Stimulated activated CD8-positive, alpha-beta memory T cell treated with anti-CD3 and anti-CD28 coated beads, Interleukin-7, amount 100 ng/mL, for 48 hours (primary cell): Measurements from ENCODE around the gene LUC7L3.
"Not testable (repeated sequence)": the region's sequence is repeated elsewhere in the genome, so short reads cannot be mapped to it uniquely, and the experiment has no call there.

Experiments used
- DNase-seq, 2 donors: peaks; one replicate each; pipeline ENCODE4 v3.0.0-alpha.2; 2020; ENCODE audit warnings: low read depth in 1 of 2; ENCODE audit errors: extremely low read depth in 1 of 2

LUC7L3 gene, protein sequence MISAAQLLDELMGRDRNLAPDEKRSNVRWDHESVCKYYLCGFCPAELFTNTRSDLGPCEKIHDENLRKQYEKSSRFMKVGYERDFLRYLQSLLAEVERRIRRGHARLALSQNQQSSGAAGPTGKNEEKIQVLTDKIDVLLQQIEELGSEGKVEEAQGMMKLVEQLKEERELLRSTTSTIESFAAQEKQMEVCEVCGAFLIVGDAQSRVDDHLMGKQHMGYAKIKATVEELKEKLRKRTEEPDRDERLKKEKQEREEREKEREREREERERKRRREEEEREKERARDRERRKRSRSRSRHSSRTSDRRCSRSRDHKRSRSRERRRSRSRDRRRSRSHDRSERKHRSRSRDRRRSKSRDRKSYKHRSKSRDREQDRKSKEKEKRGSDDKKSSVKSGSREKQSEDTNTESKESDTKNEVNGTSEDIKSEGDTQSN

DNA sequence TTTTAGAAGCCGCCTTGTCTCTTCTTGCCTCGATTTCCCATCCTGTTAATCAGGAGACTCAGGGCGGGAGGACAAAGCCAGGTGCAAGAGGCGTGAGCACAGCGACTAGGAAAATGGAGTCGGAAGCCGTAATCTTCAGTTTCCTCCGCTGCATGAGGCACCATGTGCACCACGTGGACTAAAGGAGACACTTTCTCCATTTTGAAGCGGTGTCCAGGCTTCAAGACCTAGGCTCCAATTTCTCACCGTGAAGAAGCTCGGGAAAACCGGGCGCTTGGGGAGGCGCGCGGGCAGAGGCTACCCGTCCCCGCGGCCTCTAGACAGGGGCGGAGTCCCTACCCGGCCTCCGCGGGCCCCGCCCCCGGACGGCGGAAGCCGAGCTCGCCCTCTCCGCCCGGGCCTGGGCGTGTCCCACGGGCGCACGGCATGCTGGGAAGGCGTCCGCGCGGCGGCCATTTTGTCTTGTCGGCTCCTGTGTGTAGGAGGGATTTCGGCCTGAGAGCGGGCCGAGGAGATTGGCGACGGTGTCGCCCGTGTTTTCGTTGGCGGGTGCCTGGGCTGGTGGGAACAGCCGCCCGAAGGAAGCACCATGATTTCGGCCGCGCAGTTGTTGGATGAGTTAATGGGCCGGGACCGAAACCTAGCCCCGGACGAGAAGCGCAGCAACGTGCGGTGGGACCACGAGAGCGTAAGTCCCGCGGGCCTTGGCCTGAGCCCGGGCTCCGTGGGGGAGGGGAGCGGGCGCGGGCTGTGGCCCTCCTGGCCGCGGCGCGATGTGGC lies at the start of gene LUC7L3:
Gene LUC7L3, plus strand, starts transcription at position 460 of the 780 bp plus-strand sequence. Its CDS starts 130 bp downstream, at position 590.
- DNase-seq, result peak; percentile 83 to 92

DNA sequence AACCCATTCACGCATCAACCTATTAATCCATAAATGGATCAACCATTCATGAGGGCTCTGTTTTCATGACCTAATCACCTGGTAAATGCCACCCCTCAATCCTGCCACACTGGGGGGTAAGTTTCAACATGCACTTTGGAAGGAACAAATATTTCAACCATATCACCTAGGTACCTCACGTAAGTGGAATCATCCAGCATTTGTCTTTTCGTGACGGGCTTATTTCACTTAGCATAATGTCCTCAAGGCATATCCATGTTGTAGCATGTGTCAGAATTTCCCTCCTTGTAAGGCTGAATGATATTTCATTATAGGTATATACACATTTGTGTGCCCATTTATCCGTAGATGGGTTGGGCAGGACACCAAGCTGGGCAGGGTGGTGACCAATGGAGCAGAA lies 47.3 kb upstream of the LUC7L3 start:
- DNase-seq, result no peak

DNA sequence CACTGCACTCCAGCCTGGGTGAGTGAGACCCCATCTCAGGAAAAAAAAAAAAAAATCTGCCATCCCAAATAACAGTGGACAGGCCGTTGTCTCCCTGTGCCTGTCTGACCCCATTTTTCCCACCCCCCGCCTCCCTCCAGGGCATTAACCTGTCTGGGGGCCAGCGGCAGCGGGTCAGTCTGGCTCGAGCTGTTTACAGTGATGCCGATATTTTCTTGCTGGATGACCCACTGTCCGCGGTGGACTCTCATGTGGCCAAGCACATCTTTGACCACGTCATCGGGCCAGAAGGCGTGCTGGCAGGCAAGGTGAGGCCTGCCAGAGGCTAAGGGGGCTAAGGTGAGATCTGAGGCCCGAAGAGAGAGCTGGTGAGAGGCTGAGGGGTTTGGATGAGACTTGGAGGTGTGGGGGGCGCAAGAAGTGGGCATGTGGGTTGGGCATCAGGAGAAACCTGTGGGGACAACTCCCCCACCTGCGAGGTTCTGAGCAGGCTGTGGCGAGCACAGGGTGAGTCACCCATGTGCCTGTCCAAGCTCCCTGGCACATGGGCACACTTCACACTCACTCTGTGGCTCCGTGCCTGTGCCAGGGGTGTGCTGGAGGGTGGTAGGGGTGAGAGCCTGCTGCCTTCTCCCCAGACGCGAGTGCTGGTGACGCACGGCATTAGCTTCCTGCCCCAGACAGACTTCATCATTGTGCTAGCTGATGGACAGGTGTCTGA lies 46.4 kb upstream of the LUC7L3 start:
- no peak for DNase-seq

DNA sequence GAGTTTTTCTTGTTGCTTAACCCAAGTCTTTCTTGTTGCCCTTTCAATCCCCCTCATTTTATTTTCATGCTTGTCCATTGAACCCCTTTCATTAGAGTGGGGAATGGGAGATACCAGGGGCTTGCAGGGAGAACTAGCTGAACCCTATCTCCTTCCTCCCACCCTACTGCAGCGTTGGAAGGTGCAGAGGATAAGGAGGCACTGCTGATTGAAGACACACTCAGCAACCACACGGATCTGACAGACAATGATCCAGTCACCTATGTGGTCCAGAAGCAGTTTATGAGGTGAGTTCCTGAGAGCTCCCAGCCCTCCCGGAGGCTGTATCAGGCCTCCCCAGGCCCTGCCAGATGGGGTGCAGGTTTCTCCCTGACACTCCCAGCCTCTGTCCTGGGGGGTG lies 44.2 kb upstream of the LUC7L3 start:
- DNase-seq, result no peak

DNA sequence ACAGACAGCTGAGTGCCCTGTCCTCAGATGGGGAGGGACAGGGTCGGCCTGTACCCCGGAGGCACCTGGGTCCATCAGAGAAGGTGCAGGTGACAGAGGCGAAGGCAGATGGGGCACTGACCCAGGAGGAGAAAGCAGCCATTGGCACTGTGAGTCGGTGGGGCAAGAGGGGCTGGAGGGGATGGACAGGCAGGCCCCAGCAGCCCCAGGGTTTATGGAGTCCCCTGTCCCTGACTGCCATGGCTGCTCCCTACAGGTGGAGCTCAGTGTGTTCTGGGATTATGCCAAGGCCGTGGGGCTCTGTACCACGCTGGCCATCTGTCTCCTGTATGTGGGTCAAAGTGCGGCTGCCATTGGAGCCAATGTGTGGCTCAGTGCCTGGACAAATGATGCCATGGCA lies 43.8 kb upstream of the LUC7L3 start:
- no peak for DNase-seq

DNA sequence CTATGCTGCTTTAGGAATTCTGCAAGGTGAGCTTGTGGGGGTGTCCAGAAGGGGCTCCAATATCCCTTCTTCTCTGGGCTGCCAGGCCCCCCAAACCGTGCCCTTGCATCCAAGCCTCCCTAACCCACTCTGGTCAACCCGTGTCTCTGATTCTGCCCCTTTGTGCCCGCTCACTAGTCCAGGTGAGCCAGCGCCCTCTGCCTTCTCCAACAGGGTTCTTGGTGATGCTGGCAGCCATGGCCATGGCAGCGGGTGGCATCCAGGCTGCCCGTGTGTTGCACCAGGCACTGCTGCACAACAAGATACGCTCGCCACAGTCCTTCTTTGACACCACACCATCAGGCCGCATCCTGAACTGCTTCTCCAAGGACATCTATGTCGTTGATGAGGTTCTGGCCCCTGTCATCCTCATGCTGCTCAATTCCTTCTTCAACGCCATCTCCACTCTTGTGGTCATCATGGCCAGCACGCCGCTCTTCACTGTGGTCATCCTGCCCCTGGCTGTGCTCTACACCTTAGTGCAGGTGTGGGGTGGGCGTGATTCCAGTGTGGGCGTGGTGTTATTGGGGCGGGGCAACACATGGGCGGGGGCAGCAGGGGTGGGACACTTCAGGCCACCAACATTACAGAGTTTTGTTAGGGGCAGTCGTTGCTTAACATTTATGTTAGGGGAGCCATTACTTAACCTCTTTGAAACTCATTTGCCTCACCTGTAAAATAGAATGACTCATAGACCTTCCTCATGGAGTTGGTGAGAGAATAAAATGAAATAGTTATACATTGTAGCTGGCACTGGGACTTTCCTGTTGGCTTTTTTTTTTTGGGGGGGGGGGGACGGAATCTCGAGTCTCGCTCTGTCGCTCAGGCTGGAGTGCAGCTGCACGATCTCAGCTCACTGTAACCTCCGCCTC lies 43.1 kb upstream of the LUC7L3 start:
- DNase-seq, result no peak

DNA sequence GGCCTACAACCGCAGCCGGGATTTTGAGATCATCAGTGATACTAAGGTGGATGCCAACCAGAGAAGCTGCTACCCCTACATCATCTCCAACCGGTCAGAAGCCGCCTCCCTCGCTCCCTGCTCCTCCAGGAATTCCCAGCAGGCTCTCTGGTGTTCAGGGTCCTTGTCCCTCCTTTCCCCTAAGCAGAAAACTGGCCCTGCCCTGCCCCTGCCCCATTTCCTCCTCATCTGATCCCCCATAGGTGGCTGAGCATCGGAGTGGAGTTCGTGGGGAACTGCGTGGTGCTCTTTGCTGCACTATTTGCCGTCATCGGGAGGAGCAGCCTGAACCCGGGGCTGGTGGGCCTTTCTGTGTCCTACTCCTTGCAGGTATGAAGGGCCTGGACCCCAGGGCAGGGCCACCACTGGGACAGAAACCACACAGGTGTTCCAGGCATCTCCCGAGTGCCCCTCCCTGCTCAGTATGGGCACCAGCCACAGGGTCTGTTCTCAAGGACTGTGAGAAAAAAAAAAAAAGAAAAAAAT lies 41.5 kb upstream of the LUC7L3 start:
- no peak for DNase-seq

DNA sequence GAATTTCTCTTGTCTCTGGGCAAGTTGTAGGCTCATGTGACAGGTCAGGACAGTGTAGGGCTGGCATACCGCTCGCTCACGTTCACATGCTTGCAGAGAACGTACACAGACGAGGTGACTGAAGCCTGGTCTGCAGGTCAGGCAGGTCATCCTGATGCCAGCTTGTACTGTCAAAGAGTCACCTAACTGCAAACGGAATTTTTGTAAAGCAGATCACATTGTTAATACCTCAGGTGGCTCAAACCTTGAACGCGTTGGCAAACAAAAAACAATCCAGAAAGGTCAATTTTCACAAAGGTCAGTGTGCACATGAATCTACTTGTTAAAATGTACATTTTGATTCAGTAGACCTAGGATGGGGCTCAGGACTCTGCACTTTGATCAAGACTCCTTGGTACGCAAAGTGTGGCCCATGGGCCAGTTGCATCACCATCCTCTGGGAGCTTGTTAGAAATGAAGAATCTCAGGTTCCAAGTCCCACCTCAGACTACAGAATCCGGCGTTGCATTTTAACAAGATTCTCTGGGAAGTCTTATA lies 40.3 kb upstream of the LUC7L3 start:
- DNase-seq, result no peak

DNA sequence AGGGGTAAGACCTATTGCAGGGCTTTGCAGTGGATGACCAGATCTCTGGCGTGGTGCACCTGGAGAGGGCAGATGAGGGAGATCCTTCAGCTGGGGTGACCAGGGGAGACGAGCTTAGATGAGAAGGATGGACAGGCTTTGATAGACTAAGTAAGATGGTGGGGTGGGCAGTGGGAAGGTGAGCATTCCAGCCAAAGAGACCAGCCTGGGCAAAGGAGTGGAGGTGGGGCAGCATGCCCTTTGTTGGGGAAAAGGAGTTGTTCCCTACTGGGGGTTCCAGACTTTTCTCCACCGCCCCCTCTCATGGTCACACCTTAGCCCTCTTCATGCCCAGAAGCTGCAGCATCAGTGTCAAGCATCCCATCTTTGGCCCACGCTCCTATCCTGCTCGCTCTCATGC lies 39.3 kb upstream of the LUC7L3 start:
- DNase-seq, result no peak

DNA sequence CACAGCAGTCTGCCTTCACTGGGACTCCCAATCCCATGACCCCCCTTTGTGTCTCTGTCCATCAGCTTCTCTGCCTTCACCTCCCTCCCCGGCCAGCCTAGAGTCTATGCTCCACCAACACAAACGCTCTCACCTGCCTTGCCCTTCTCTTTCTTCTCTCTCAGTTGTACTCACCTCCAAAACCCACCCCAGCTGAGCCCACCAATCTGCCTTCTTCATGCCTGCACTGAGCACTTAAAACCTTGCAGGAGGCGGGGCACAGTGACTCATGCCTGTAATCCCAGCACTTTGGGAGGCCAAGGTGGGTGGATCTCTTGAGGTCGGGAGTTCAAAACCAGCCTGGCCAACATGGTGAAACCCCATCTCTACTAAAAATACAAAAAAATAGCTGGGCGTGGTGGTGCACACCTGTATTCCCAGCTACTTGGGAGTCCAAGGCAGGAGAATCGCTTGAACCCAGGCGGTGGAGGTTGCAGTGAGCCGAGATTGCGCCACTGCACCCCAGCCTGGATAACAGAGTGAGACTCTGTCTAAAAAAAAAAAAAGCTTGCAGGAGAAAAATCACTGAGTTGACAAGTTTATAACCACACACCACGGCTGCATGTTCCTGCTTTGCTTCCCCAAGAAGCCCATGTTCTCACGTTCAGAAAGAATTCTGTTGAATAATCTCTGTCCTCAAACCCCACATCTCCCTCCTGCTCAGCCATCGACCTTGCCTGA lies 38.7 kb upstream of the LUC7L3 start:
- not testable (repeated sequence) for DNase-seq

DNA sequence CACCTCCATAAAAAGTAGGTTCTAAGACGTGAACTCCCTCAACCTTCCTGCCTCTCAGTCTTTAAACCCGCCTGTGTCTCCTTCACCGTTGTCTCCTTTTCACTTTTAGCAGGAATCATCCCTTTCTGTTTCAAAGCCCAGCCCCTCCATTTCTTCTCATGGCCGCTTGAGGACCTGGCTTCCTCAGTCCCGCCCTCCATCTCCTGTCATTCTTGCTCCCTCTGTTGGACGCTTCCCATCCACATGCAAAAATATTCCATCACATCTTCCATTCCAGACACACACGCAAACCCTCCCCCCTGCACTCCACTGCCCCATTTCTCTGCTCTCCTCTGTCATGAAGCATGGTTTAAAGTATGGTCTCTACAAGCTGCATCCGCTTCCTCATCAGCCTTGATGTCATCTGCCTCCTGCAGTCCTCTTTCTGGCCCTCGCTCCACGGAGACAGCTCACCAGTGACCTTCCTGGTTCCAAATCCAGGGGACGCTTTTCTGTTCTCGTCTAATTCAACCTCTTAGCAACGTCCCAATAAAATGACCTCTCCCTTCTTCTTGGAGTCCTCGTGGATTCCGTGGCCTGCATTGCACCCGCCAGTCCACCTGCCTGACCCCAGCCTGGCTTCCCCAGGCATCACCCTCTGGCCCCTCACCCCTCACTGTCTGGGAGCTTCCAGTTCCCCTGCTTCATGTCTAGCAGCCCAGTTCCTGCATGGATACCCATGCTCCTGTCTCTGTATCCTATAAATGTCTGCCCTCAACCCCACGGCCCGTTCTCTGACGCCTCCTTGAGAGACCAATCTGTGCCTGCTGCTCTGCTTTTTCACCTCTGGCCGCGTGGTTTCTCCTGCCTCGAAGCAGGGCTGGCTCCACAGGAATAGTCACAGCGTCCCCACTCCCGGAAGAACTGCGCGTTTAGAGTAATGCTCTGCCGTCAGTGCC lies 37.9 kb upstream of the LUC7L3 start:
- no peak for DNase-seq

DNA sequence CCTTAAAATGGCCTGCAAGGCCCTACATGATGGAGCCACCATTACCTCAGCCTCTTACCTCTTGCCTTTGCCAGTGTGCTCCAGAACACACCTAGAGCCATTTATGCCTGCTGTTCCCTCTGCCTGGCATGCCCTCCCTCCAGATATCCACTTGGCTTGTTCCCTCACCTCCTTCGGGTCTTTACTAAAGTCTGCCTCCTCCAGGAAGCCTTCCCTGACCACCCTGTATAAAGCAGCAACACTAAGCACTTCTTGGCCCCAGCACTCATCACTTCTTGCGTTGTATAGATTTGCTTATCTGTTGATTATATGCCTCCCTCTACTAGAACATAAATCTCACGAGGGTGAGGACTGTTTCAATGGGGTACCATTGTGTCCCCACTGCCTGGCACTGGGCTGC lies 37.0 kb upstream of the LUC7L3 start:
- DNase-seq, result no peak

DNA sequence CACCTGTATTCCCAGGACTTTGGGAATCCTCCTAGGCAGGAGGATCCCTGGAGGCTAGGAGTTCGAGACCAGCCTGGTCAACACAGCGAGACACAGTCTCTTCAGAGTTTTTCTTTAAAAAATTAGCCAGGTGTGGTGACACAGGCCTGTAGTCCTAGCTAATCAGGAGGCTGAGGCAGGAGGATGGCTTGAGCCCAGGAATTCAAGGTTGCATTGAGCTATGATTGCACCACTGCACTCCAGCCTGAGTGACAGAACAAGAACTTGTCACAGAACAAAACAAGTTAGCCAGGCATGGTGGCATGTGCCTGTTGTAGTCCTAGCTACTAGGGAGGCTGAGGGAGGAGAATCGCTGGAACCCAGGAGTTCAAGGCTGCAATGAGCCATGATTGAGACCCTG lies 36.5 kb upstream of the LUC7L3 start:
- DNase-seq, result no peak

DNA sequence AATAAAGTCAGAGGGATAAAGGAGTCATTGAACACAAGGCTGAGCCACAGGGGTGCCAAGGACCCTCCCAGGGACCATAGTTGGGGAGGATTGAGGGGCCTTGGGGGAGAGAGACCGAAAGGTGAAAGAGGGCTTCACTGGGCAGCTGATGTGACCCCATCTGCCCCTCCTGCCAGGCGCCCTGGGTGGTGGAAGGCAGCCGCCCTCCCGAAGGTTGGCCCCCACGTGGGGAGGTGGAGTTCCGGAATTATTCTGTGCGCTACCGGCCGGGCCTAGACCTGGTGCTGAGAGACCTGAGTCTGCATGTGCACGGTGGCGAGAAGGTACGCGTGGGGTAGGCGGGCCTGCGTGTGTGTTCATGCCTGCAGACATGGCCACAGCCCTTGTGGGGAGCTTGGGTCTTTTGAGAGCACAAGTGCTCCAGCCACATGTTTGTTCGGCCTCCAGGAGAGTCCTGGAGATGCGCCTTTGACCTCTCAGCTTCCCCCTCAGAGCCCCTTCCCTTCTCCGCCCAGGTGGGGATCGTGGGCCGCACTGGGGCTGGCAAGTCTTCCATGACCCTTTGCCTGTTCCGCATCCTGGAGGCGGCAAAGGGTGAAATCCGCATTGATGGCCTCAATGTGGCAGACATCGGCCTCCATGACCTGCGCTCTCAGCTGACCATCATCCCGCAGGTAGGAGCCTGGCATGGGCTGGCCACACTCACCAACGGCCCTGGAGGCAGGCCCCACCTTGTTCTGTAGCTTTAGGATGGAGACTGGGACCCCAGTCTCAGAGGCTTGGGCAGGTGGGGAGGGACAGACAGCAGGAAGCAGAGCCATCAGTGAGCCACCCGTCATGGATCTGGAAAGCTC lies 35.7 kb upstream of the LUC7L3 start:
- DNase-seq, result no peak

DNA sequence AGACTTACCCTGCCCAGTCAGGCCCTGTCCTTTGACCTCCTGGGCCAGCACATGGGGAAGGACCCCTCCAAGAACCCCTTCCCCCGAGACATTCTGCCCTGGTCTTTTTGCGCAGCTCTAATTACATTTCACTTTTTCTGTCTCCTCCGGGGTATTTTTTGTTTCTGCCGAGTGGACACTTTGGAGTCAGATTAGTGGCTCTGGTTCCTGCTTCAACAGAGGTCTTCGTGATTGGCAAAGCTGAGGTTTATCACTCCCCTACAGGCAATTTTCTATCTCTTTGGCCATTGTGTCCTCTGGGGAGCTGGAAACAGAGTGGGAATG lies 35.2 kb upstream of the LUC7L3 start:
- no peak for DNase-seq

DNA sequence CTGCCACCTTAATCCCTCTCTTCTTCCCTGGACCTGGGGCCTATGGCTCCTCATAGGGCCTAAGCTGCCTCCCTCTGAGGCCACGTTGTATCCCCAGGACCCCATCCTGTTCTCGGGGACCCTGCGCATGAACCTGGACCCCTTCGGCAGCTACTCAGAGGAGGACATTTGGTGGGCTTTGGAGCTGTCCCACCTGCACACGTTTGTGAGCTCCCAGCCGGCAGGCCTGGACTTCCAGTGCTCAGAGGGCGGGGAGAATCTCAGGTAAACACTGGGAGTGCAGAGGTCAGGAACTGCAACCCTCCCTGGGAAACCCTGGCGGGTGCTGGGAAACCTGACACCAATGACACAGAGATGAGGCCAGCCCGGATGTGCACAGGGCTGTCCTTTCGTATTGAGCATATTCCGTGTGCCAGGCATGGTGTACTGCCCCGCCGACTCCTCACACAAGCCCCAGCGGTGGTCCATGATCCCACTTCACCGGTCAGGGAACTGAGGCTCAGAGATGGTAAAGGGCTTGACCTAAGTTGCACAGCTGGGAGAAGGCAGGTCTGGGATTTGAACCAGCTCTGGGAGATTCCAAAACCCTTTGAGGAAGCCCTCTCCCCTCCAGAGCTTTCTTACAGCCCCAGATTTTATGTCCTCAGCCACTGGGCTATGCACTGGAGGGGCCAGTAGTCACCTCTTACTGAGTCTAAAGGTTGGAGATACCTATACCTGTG lies 34.6 kb upstream of the LUC7L3 start:
- no peak for DNase-seq

DNA sequence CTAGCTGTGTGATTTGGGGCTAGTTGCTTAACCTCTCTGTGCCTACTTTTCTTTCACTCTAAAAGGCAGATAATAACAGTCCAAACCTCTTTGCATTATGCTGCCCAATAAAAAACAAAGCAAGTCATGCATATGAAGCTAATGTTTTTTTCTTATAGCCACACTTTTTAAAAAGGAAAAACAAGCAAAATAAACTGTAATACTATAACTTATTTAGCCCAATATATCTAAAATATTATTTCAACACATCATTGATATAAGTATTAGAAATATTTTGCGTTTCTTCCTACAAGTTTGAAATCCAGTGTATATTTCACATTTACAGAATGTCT lies 34.1 kb upstream of the LUC7L3 start:
- no peak for DNase-seq
